ENCODE measurements around the gene PPP1R37.
A peak's percentile ranks its signal among the peaks of the same experiment; 100 is the strongest.
"Not testable (repeated sequence)": the region's sequence is repeated elsewhere in the genome, so short reads cannot be mapped to it uniquely, and the experiment has no call there.

The PPP1R37 gene

DNA sequence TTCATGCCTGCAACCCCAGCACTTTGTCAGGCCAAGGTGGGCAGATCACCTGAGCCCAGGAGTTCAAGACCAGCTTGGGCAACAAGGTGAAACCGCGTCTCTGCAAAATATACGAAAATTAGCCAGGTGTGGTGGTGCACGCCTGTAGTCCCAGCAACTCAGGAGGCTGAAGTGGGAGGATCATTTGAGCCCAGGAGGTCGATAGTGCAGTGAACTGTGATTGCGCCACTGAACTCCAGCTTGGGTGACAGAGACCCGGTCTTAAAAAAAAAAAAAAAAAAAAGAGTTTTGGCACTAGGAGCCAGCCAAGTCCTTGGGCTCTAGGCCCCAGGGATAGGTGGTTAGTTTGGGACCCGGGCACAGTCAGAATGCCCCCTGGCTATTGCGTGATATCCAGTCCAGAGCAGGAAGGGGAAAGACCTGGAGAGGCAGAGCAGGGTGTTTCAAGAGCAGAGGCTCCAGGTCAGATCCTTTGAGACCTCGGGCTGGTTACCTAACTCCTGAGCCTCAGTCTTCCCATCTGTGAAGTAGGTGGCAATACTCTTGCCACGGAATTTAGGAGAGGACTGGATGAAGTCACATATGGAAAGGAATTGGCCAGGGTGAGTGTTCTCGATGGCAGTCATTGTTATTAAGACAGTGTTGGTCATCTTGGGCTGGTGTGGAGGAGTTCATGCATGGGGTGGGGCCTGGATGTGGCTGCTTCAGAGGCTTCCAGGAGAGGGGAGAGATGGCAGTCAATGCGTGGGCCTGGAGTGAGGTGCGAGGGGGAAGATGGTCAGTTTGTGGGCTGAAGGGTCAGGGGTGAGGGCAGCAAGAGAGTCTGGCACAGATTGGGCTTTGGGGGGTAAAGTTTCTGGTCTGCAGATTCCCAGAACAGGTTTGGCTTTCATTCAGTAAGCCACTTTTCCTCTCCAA lies 2.8 kb downstream of the PPP1R37 start:
- DNase-seq (ENCODE audit: low read depth) = no peak

DNA sequence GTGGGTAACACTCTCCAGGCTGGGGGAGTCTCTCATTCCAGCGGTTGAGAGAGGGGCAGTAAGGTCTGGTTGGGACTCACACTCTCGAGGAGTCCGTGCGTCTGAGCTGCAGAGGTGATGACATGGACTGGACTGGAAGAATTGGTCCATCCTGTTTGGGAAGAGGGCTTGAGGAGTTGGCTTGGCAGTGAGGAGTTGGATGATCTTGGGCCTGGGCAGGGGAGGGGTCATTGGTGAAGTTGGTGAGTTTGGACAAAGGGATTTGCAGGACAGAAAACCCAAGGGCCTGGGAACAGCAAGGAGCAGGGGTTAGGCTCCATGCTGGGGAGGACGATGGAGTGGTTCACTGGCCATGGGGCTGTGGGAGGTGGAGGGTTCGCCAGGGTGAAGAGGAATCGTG lies 3.7 kb downstream of the PPP1R37 start:
- DNase-seq (ENCODE audit: low read depth) = no peak

DNA sequence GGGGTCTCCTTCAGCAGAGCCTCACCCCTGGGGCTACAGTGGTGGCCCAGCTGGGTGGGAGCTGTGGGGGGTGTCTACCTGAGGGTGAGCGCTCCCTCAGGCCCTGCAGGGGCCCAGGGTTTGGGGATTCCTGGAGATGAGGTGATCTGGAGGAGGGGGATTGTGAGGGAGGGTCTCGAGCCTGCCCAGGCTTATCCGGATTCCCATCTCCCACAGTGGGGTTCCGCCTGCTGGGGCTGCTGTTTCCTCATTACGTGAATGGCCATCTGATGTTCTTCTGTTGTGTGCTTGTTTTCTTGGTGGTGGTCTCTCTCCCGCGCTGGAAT lies 4.4 kb downstream of the PPP1R37 start:
- DNase-seq (ENCODE audit: low read depth) = no peak

DNA sequence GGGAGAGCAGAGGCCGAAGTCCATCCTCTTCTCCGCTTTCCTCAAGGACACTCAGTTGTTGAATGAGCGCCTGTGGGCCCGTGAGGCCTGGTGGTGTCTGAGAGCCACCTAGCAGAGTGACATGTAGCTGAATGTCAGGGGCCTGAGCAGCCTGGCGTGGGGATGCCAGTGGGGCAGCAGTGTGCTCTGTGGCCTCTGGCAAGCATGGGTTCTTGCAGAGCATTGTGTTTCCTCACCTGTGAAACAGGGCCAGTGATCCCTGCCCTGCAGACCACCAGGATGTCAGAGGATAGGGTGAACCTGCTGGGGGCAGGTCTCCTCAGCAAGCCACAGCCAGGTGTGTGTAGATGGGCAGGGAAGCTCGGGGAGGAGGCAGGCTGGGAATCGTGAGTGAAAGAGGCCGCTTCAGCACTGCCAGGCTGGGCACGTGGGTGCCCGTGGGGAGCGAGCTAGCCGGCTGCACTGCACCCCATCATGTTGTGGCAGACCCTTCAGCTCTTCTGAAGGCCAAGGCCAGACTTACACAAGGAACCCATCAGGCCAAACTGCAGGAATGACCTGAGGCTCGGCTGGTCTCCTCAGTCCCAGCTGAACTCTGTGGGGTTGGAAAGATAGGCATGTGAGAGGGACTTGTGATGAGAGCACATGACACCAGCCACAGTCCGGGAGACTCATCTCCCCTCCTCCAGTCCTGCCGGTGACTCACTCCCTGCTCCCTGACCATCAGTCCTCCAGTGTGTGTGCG lies 5.0 kb downstream of the PPP1R37 start:
- peak; percentile 96 for DNase-seq (ENCODE audit: low read depth)

DNA sequence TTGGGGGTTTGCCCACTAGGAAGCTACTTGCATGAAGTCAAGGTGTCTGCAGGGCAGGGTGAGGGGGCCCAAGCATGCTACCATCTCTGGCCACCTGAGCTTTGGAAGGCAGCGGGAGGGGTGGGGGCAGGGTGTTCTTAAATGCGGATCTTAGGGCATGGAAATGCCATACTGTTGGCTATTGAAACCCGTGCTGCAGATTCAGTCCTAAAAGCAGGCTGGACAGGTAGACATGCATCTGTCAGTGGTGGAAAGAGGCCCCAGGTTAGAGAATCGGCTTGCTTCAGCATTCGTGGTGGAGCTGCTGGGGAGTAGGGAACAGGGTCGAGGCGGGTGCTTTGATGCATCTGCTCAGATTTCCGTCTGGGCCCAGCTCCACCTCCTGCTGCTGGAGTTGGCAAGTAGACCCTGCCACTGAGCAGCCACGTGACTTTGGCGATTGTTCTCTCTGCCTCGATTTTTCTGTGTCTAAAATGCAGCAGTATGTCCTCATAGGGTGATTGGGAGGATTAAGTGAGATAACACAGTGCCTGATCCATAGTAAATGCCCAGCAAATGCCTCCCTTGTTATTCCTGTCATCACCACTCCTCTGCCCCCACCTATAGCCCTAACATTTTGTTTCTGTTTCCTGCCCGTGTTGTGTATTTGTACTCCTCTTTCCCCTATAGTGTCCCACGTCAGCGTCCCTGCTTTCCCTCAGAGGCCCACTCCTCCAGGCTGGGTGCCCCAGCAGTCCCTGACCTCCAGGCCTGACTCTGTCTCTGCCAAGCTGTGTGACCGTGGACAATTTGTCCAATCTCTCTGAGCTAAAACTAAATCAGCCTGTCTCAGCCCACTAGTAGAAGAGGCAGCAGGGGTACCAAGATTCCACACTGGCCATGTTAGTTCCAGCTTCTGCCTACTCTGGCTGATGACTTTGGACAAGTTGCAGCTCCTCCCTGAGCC lies 5.8 kb downstream of the PPP1R37 start:
- no peak for DNase-seq (ENCODE audit: low read depth)

DNA sequence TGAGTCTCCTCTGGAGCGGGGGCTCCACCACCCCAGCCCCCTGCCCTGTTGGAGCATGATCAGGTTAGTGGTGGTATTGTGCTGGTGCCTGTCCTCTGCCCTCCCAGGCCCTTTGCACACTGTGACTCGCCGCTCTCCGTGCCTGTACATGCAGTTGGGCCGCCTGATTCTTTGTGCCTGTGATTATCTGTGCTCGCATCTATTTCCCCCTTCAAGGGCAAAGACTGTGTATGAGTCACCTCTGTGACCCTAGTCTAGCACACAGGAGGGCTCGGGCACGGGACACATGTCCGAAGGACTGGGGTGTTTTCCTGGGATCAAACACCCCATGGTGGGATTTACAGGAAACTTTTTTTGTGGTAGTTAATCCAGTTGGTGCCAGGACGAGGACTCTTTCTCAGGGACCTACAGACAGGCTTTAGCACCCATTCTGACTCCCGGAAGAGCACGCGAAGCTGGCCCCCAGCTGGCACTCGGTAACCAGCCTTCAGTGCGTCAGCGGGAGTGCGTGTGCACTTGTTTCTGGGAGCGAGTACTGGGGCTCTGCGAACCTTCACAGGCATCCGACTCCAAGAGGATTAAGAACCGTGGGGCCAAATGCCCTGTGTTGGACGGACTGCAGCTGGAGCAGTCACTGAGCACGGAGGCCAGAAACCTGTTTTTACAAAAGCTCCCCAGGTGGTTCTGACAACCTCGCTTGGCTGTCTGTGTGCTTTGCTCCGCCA lies 6.7 kb downstream of the PPP1R37 start:
- DNase-seq (ENCODE audit: low read depth) = peak; percentile 43

DNA sequence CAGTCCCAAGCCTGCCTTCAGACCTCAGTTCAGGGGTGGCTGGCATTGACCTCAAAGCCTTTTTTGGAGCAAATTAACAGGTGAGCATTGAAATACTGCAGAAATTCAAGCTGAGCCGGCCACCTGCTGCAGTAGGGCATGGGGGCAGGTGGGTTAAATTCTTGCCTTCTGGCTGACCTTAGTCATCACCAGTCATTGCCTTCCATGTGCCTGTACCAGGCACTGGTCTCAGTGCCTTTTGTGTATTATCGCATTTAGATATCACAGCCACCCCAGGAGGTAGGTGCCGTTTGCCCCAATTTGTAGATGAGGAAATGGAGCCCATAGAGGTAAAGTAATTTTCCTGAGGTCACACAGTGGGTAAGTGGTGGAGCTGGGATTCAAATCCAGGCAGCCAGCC lies 7.2 kb downstream of the PPP1R37 start:
- DNase-seq (ENCODE audit: low read depth) = no peak

DNA sequence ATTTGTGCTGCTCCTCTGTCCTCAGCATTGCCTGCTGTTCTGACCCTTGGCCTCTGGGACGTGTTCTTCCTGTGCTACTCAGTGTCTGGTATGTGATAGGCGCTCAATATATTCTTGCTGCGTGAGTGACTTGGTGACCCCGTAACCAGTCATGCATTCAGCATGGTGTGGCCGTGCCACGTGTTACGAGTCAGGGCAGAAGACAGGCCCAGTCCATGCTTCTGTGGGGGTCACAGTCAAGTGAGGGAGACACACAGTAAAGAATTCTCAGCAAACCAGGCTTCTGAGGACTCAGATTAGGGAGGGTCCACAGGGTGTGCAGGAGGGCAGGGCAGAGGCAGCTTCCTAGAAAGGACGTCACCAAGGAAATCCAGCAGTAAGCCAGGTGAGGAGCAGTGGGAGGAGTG lies 7.9 kb downstream of the PPP1R37 start:
- peak; percentile 35 for DNase-seq (ENCODE audit: low read depth)

DNA sequence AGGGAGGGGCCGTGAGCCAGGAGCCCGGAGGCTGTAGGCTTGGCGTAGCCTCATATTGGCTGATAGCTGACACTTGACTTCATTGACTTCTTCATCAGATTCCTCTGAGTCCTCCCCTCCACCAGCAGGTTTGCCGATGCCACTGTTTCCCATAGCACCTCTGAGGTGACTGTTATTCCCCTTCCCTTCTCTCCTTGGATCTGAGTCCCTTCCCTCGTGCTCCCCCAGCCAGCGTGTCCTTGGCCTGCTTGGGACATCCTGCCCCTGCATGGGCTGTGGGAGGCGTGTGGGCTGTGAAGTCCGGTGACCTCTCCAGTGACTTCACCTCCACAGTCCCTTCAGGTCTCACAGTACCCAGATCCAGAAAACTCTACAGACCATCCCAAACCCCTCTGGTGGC lies 8.8 kb downstream of the PPP1R37 start:
- no peak for DNase-seq (ENCODE audit: low read depth)

DNA sequence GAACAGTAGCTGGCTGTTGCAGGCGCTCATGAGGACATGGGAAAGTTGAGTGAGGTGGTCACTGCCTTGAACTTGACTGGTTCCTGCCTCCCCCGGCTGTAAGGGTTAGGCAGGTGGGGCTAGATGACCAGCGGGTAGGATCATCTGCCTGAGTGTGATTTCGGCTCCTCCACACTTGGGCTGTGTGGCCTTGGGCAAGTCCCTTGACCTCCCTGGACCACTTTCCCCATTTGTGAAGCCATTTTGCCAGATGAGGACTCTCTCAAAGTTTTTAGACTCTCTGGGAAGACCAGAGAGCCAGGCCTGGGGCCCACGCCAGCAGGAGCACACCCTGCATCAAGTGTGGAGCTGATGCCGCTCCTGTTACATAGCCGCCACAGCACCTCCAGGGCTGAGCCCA lies 9.5 kb downstream of the PPP1R37 start:
- no peak for DNase-seq (ENCODE audit: low read depth)

DNA sequence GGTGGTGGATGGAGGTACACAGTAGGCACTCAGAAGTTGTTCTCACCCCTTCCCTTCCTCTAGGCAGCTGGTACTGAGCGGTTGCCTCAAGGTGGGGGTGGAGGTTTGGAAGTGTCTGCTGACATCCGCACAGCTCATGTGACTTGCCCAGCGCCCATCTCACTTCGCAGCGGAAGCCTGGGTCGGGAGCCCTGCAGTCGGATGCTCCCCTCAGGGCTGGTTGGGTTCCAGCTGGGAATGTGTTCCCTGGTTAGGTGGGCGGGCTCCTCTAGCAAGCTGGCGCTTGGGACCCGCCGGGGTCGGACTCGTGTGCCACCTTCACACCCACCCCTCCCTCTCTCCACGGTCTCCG lies 10.2 kb downstream of the PPP1R37 start:
- no peak for DNase-seq (ENCODE audit: low read depth)

DNA sequence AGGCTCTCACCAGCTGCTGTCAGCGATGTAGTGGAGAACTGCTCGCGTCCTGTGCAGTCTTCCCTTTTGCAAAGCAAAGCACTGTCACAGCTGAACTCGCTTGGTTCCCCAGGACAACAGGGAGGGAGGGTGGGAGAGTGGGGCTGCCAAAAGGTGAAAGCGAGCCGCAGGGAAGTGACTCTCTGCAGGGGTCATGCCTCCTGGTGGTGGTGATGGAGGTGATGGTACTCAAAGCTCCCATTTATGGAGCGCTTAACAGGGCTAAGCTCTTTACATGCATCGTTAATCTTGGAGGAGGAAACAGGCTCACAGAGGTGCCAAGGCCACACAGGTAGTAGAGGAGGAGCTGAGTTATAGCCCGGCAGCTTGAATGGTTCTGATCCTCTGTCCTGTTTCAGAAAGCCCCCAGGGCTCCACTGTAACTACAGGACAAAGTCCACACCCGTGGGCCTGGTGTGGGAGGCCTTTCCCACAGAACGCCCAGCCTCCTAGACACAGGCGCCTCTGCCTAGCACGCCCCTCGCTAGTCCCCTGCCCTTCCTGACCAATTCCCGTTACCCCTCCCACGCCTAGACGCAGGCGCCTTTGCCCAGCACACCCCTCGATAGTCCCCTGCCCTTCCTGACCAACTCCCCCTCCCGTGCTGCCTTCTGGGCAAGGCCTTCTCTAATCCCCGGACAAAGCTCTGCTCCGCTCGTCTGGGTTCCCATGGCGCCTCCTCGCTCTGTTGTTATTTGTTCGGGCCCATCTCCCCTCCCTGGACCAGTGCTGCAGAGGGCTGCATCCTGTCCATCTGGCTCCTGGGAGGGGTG lies 10.7 kb downstream of the PPP1R37 start:
- no peak for DNase-seq (ENCODE audit: low read depth)

DNA sequence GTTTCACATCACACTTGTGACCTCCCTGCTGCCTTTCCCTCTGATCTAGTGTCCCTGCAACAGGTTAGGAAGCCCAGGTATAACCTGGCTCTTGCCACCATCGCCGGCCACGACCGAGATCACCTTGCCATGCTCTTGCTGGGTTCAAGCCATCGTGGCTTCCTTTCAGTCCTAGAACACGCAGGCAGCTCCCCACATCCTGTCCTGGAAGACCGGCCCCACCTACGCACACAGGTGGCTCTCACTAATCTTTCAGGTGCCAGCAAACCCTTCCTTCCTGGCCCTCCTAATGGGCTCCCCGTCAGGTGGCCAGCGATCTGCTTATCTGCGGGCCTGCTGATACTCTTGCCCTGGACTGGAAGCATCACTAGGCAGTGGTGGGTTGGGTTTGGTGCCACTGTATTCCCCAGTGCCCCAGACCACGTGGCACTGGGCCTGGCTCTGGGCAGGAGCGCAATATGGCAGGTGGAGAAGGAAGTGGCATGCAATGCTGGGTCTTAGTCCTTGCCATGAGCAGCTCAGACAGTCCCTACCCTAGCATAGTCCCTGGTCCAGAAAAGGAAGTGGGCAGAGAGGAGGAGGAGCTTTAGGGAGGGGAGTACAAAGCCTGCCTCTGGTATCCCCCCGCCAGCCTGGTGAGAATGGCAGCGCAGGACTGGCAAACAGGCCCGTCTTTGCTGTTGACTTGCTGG lies 11.8 kb downstream of the PPP1R37 start:
- no peak for DNase-seq (ENCODE audit: low read depth)

DNA sequence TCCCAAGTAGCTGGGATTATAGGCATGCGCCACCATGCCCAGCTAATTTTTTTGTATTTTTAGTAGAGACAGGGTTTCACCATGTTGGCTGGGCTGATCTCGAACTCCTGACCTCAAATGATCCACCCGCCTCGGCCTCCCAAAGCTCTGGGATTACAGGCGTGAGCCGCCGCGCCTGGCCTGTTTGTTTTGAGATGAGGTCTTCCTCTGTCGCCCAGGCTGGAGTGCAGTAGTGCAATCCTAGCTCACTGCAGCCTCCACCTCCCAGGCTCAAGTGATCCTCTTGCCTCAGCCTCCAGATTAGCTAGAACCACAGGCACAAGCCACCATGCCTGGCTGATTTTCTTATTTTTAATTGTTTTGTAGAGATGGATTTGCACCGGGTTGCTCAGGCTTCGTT lies 13.4 kb downstream of the PPP1R37 start:
- DNase-seq (ENCODE audit: low read depth) = not testable (repeated sequence)

DNA sequence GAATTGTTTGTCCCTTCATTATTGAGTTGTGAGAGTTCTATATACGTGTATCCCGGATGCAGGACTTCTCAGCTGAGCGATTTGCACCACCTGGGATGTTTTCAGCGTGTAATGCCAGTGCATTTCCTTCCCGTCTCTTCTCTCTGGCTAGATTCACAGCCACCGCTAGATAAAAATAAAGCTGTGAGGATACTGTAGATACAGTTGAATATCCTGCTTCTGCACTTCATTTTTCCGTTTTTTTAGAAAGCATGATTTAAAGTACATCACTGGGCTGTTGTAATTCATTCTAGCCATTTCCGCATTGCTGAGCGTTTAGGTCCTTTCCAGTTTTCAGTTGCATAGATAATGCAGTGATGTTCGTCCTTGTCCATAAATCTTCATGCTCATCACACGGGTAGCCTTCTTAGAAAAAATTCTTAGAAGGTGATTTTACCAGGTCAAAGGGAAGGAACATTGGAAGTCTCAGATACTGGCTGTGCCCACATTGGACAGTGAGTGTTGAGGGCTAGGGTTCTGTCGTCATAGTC lies 14.7 kb downstream of the PPP1R37 start:
- no peak for DNase-seq (ENCODE audit: low read depth)

DNA sequence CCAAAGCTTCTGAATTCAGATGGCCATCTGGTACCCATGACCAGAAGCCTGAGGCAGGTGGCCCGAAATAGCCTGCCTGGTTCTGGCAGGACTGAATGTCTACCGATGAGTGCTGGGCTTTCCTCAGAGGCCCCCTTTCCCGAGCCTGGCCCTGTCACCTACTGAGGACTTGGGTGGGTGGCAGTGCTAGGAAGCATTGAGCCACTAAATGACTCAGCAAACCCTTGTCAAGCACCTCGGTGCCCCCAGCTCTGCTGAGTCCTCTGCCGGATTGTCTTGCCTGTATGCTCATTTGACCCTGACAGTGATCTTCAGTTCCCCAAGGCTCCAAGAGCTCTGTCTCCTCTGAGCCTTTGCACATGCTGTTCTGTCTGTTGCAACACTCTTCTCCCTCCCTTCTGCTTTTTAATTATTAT lies 17.9 kb downstream of the PPP1R37 start:
- DNase-seq (ENCODE audit: low read depth) = no peak

DNA sequence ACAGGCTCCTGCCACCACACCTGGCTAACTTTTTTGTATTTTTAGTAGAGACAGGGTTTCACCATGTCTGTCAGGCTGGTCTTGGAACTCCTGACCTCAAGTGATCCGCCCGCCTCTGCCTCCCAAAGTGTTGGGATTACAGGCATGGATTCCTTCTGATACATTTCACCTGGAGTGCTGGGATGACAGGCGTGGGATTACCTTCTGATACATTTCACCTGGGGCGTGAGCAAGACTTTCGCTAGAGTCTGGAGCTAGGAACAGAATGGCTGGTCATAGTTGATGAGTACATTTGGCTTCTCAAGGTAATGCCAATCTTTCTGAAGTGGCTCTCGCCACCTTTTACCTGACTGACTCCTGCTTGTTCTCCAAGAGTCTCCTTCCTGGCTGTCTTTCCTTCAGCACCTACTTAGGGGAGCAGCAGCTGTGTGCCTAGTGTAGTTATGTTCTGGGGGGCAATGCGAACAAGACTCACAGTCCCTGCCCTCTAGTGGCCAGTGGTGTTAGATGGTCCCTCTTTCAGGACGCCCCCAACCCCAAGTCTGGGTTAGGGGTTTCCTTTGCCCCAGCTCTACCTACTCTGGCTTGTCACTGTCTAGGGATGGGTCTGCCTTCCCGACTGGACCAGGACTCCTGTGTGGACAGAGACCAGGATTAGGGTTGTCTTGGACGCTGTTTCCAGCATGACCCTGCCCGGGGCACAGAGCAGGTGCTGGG lies 19.3 kb downstream of the PPP1R37 start:
- DNase-seq (ENCODE audit: low read depth) = no peak

DNA sequence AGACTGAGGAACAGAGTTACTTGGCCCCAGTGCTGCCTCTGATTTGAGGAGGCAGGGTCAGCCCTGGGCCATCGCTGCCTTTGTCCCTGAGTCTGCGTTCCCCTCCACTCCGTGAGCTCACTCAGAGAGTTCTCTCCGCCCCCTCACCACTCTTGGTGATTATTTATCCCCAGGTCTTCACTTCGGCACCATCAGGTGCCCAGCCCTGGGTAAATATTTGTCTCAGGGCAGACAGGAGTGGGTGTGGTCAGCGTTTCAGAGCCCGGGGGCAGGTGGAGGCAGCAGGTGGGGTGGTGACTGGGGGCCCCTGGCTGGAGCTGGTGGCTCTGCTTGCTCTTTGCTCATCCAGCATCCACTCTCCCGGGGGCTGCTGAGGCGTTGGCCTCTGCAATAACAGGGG lies 20.6 kb downstream of the PPP1R37 start:
- DNase-seq (ENCODE audit: low read depth) = no peak

DNA sequence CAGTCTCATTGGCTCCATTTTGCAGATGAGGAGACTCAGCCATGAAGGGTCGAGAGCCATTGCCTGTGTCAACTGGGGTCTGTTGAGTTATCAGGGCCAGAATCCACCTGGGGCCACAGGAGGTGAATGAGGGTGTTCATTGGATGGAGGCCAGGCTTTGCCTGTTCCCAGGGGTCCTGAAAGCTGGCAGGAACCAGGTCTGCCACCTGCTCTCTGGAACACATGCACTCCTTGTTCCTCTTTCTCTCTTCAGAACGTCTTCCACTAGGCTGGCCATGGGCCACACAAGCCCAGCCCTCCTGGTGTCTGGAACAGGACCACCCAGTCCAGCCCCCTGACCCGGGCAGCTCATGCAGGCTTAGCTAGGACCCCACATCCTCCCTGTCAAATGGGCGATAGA lies 21.1 kb downstream of the PPP1R37 start:
- DNase-seq (ENCODE audit: low read depth) = no peak
